Measurements from ENCODE around the gene ITGA2.

The ITGA2 gene

DNA sequence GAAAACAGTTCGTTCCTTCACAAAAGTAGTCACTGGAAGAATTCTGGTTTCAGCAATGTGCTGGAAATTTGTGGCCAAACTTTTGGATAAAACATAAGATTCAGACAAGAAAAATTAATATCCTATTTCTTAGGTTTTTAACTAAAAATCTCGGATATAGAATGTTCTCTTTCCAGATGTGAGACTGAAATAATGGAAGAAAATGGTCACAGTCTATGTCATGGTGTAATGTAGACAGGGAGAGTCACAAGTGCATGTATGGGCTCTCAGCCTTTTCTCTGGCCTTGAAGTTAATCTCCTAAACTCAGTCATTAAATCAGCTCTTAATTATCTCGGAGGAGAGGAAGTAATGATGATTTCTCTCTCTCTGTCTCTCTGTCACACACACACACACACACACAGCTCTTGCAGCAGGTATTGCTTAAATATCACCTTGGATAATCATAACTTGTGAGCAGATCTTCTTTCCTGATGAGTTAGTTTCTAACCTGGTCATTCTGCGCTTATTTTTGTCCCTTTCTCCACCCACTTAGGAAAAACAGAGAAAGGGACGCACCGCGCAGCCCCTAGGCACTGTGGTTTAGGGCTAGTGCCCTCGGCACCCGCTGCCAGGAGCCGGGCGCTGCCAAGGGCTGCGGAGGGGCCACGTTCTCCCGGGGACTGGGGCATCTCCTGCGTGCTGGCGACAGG lies 672 bp upstream of the ITGA2 start:
- no peak for DNase-seq (ENCODE audit: low spot score)

DNA sequence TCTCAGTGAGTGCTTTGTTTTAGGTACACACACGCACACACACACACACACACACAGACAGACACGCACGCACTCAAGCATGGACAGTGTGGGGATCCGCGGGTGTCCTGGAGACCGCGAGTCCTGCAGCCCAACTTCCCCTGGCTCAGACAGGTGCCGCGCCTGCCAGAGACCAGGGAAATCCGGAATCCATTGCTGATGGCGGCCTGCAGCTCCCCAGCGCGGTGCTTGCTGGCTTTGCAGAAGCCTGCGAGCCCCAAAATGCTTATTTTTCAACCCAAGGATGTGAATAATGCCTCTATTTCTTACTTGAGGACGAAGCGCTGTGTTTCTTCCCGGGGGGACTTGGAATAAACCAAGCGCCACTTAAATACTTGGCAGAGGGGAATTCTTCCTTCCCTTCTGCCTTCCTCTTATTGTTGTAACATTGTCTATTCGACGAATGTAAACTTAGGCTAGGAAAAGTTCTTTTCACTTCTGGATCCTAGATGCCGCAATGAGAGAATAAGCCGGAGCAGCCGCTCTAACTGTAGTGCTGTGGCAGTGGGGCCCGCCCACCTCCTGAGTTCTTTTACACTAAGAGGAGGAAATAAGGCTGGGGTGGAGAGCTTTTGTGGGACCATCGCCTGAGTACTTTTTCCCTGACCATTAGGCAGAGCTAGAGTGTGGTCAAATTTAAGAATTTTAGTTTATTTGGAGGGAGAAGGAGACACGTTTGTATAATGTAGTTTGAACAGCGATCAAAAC lies 802 bp downstream of the ITGA2 start:
- peak; percentile 75 for DNase-seq (ENCODE audit: low spot score)

- DNase-seq (ENCODE audit: low spot score) = no peak
These were observed 1.4 kb downstream of the ITGA2 start for GRCh38 chr5:52990528-52990925.

DNA sequence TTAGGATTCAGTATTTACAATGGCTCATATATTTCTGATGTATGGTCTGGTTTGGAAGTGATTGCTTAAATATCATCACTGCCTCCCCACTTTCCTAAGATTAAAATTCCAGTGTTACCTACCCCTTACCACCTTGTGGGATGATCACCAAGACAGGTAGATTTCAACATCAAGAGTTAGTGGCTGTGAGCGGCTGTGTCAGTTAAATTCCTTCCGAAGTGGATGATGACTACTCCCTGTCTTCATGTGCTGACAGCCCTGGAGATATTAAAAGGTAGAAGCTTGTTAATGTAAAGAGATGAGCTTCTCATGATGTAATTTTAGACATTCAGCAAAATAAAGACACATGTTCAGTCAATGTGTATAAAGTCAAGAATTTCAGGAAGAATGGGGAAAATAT lies 4.2 kb downstream of the ITGA2 start:
- DNase-seq (ENCODE audit: low spot score) = no peak

GRCh38 chr5:52994266-52994665 lies 5.1 kb downstream of the ITGA2 start:
- DNase-seq (ENCODE audit: low spot score) = no peak

- no peak for DNase-seq (ENCODE audit: low spot score)
These were observed 5.9 kb downstream of the ITGA2 start for GRCh38 chr5:52995095-52995494.

- no peak for DNase-seq (ENCODE audit: low spot score)
These were observed 6.8 kb downstream of the ITGA2 start for GRCh38 chr5:52995914-52996313.

DNA sequence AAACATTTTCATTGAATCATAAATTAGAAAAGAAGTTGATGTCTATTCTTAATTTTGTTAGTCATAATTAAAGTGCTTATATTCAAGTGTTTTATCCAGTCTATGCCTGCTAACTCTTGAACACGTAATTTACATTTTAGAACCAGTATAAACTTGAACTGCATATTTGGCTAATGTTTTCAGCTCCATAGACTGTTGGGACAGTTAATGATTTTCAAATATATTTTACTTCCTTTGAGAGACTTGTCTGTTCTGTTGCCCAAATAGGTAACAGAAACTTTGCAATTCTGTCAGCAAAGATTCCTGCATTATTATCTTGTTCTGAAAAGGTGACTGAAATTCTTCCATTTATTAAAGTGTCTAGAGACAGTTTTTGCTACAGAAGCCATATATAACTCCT lies 7.8 kb downstream of the ITGA2 start:
- no peak for DNase-seq (ENCODE audit: low spot score)

- DNase-seq (ENCODE audit: low spot score) = no peak
These were observed 8.3 kb downstream of the ITGA2 start for GRCh38 chr5:52997424-52997823.

DNA sequence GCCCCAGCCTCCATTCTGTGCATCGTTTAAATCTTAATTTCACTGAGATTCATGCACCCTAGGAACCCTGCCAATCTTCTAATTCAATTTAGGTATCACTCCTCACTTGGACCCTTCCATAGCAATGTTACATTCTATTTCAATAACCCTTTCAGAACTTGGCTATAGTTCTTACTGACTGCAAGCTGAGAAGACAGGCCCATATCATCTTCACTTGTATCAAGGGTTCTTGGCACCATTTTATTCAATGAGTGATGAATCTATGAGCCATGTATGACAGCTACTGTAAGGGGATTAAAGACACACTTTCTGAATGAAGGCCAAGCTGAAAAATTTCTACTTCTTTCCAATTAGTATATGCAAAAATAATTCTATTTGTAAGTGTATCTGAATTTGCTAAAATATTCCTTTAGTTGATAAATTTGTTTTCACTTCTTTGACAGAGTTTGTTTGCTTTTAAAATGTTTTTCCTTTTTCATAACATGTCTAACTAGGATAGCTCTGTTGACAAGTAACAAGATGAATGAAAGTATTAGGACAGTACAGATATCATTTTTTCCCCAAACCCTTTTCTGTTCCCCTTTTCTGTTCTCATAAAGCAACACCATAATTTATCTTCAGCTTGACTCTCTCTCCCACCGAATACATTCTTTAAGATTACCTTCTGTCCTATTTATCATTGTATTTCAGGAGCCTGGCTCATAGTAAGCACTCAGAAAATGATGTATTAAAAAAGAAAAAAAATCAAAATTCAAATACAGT lies 9.6 kb downstream of the ITGA2 start:
- DNase-seq (ENCODE audit: low spot score) = no peak

- DNase-seq (ENCODE audit: low spot score) = no peak
These were observed 10.3 kb downstream of the ITGA2 start for GRCh38 chr5:52999344-52999949.

DNA sequence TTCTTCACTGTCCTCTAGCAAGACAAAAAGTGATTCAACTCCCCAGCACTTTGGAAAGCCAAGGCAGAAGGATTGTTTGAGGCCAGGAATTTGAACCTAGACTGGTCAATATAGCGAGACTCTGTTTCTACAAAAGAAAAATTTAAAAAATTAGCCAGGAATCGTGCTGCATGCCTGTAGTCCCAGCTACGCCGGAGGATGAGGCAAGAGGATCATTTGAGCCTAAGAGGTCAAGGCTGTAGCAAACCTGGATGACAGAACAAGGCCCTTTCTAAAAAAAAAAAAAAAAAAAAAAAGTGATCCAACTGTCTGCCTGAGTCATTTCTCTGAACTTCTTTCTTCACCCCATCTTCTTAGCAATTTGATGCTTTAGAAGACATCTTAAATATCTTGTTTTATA lies 12.4 kb downstream of the ITGA2 start:
- DNase-seq (ENCODE audit: low spot score) = no peak

DNA sequence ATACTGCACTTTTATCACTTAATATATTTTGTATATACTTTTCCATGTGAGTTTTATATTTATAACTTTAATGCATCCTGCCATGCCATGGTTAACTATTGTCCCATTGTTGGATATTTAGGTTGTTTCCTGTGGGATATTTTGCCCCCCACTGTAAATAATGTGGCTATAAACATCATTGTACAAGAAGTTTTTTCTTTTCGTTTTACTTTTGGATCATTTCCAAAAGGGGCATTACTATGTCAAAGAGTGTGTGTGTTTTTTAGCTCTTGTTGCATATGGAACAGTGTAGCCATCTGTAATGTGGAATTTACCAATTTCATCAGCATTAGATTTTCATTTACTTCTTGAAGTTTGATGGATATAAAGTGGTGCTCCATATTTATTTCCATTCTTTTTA lies 13.3 kb downstream of the ITGA2 start:
- DNase-seq (ENCODE audit: low spot score) = no peak

- no peak for DNase-seq (ENCODE audit: low spot score)
These were observed 14.0 kb downstream of the ITGA2 start for GRCh38 chr5:53003144-53003543.

- no peak for DNase-seq (ENCODE audit: low spot score)
These were observed 18.0 kb downstream of the ITGA2 start for GRCh38 chr5:53006911-53007890.

GRCh38 chr5:53008751-53009150 lies 19.6 kb downstream of the ITGA2 start:
- no peak for DNase-seq (ENCODE audit: low spot score)

DNA sequence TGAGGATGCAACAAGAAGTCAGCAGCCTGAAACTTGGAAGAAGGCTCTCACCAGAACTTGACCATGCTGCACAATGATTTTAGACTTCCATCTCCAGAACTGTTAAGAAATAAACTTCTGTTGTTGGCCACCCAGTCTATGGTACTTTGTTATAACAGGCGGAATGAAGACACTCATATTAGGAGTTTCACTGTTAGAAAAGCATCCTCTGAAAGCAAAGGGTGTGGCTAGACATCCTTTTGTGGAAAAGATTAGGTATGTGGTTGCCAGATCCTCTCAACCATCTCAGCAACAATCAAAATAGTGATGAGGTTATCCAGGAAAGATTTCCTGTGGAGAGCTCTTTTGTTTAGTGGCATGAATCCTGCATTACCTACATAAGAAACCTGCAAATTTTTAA lies 20.7 kb downstream of the ITGA2 start:
- DNase-seq (ENCODE audit: low spot score) = no peak

DNA sequence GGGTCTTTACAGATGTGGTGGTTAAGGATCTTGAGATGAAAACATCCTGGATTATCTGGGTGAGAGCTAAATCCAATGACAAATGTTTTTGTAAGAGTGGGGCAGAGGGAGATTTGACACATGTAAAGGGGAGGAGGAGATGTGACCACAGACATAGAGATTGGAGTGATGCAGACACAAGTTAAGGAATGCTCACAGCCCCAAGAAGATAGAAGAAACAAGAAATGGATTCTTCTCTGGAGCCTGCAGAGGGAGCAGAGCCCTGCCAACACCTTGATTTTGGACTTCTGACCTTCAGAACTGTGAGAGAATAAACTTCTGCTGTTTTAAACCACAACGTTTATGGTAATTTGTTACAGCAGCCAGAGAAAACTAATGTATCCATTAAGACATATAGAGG lies 21.7 kb downstream of the ITGA2 start:
- DNase-seq (ENCODE audit: low spot score) = no peak

- DNase-seq (ENCODE audit: low spot score) = no peak
These were observed 22.1 kb downstream of the ITGA2 start for GRCh38 chr5:53011233-53011632.

- no peak for DNase-seq (ENCODE audit: low spot score)
These were observed 24.7 kb downstream of the ITGA2 start for GRCh38 chr5:53013857-53014256.

GRCh38 chr5:53017383-53017782 lies 28.2 kb downstream of the ITGA2 start:
- DNase-seq (ENCODE audit: low spot score) = no peak

Measured in left forelimb (tissue), 1 donor.